Stomach (tissue), 9 donors: ENCODE results near the gene GLB1L3. TPM values are rescaled to one million over a fixed set of nuclear protein-coding genes. Genes with fewer than 3 reads are reported as not detected.

ENCODE experiments used
- DNase-seq, 2 donors: peaks; one replicate each; pipeline versions ENCODE4 v3.0.0 to v3.0.0-alpha.2; 2013 to 2019
- H3K27ac ChIP-seq, 5 donors: fragments of 200-600 bp in 4 of 5; sonication (generic) in 4 of 5; one replicate each; pipeline ENCODE4 v1.5.1; 2013 to 2019; ENCODE audit warnings: mild to moderate bottlenecking in 1 of 5, moderate library complexity in 1 of 5
- H3K27me3 ChIP-seq, 3 donors: fragments of 200-600 bp; sonication (generic); one replicate each; pipeline ENCODE4 v1.5.1; 2017 to 2019; ENCODE audit warnings: mixed run types in 1 of 3
- H3K36me3 ChIP-seq, 4 donors: fragments of 200-600 bp; sonication (generic); 1 replicate in 3 of 4; 2 replicates in 1 of 4; pipeline ENCODE4 v1.5.1; 2016 to 2019
- H3K4me1 ChIP-seq, 4 donors: fragments of 200-600 bp; sonication (generic); one replicate each; pipeline ENCODE4 v1.5.1; 2016 to 2019
- H3K4me3 ChIP-seq, 4 donors: fragments of 200-600 bp; sonication (generic) in 3 of 4; one replicate each; pipeline ENCODE4 v1.5.1; 2016 to 2019; ENCODE audit warnings: mild to moderate bottlenecking in 1 of 4
- H3K9me3 ChIP-seq, 4 donors: fragments of 200-600 bp; sonication (generic); one replicate each; pipeline ENCODE4 v1.5.1; 2016 to 2019
- CTCF ChIP-seq, 7 experiments: fragments of 450-650 bp in 4 of 7; fragments of 200-600 bp in 3 of 7; sonication (generic) in 3 of 7; IDR thresholded peaks; one replicate each; pipeline ENCODE4 v1.5.1; 2016 to 2019; ENCODE audit warnings: antibody characterized with exemption in 7 of 7, control low read depth in 2 of 7, mild to moderate bottlenecking in 1 of 7
- EP300 ChIP-seq: sonication (generic); formaldehyde crosslinking; IDR thresholded peaks from one replicate; pipeline ENCODE4 v1.6.1; 2017; ENCODE audit warnings: antibody characterized with exemption
- POLR2A ChIP-seq, 4 donors: fragments of 450-650 bp; IDR thresholded peaks; one replicate each; pipeline ENCODE4 v1.6.1; 2016; ENCODE audit warnings: antibody characterized with exemption in 4 of 4, control low read depth in 2 of 4, mild to moderate bottlenecking in 1 of 4, moderate library complexity in 1 of 4
- POLR2AphosphoS5 ChIP-seq, 3 donors: sonication (generic); formaldehyde crosslinking; IDR thresholded peaks; one replicate each; pipeline ENCODE4 v1.6.1; 2016; ENCODE audit warnings: antibody characterized with exemption in 3 of 3
- WGBS, 5 donors: extraction: QIAGEN DNeasy Blood & Tissue Kit in 3 of 5; methylation state at CpG; one replicate each; pipeline versions ENCODE4 v1.1.5 to v1.1.7; 2013 to 2018; 5-methylcytosine and 5-hydroxymethylcytosine counted together
- intact Hi-C: fragments of 100-400 bp; cut with DNase I; formaldehyde crosslinking; loops from one replicate; pipeline ENCODE4 v1.15.1; 2023; ENCODE audit warnings: low total_unique reads
- polyA plus RNA-seq, 3 donors: library from polyadenylated mRNA; stranded (reverse); fragments of 200-250 nt; gene quantifications; one replicate each; pipeline ENCODE4 v1.2.3, GENCODE V29; 2013
- total RNA-seq, 5 donors: library from RNA; depleted of rRNA; stranded (reverse); fragments of >200 nt; gene quantifications; one replicate each; pipeline versions ENCODE4 v1.1.0 to v1.2.3, GENCODE V29; 2014 to 2016
- donor health status: healthy with polysubstance abuse.
- donor health status: Bipolar disorder and iron deficiency.
- donor health status: healthy.

GLB1L3 gene
- total and polyA plus RNA-seq, 8 donors = 0.08 TPM; not detected in 7

DNA sequence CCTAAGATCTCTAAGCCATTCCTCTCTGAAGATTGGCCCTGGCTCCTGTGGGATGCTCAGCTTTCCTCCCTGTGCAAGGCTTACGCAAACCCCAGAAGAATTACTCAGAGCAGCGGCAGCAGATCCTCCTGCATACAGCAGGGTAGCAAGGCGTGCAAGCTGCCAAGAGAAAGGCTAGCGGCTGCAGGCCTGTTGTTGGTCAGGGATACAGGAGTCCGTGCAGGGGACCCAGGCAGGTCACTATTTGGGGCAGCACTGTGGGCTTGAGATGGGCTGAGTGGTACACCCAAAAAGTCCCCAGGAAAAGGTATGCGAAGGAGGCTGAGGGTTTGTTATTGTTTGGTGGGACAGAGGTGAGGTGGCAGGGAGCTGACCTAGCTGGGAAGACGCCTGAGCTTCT lies 57.1 kb downstream of the GLB1L3 start:
- TF ChIP-seq CTCF (IDR thresholded peaks at IDR 0.05) = no peak
- TF ChIP-seq POLR2AphosphoS5 (IDR thresholded peaks at IDR 0.05) = no peak
- no peak for TF ChIP-seq EP300
- TF ChIP-seq POLR2A (IDR thresholded peaks at IDR 0.05) = no peak
- intact Hi-C loops = no loop called here
- Histone ChIP-seq H3K4me3 (no peak overlapping the region), H3K27me3 (peaks cover 0 to 28% (median 5%) of the 10 kb centered on the region in 3 donors), H3K27ac (no peak overlapping the region), H3K36me3 (no peaks in the 10 kb centered on the region), H3K4me1 (peaks cover 14 to 27% (median 23%) of the 10 kb centered on the region in 4 donors), H3K9me3 (no peaks in the 10 kb centered on the region)
- 77 to 91% (median 83%) methylated on average over 7 of the region's 7 CpGs for WGBS, 5 donors
- no peak for DNase-seq

DNA sequence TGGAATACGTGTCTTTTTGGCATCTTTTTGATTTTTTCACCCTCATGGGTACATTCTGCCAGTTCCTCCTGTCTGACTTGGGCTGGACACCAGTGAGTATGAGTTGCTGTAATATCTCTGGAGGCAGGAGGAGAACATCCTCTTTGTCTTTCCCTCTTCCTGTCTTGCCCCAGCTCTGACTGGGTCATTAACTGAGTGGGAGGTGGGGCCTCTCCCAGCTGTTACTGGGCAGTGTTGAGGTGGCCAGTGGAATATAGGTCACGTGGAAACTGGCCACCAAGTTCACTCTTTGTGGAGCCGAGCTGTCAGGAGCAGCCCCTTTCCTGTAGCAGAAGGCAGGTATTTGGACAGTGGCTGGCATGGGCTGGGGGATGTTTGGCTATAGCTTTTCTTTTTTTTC lies 57.8 kb downstream of the GLB1L3 start:
- 77 to 88% (median 83%) methylated on average over 3 of the region's 3 CpGs for WGBS, 5 donors
- no peak for TF ChIP-seq POLR2AphosphoS5 (IDR thresholded peaks at IDR 0.05)
- TF ChIP-seq CTCF (IDR thresholded peaks at IDR 0.05) = no peak
- no peak for TF ChIP-seq EP300
- intact Hi-C loops = no loop called here
- H3K27ac ChIP-seq = no peak overlapping the region
- H3K9me3 ChIP-seq = no peaks in the 10 kb centered on the region
- DNase-seq = no peak
- H3K4me1 ChIP-seq = peaks cover 14 to 27% (median 23%) of the 10 kb centered on the region in 4 donors
- no peak overlapping the region for H3K4me3 ChIP-seq
- peaks cover 0 to 28% (median 5%) of the 10 kb centered on the region in 3 donors for H3K27me3 ChIP-seq
- no peaks in the 10 kb centered on the region for H3K36me3 ChIP-seq

DNA sequence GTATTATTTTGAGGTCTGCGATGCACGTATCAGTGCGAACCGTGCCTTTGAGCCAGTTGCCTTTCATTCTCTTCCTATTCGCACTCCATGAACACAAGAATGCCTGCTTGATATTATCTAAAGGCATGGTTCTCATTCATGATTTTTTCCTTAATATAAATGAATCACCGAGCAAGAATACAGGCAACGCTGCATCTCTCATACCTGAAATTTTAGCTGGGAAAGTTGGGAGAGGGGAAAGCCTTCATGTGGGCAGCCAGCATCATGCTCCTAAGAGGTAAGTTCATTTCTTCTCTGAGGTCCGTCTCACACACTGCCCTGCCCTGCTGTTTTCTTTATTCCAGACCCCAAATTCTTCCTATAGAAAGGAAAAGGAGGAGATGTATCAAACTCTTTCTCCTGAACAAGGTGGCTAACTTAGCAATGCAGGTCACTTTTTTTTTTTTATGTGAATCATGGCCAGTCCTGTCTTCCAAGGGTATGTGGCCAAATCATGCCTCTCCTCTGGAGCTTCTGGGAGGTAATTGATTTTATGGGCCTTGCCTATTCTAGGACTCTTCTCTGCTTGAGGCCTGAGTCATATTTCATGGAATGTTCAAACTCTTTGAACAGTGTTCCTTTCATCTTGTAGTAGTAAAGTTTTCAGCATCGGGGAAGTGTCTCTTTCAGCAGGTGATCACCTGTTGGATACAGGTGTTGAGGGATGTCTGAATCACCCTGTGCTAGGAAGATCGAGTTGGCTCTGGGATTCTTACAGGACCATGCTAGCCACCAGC lies 58.8 kb downstream of the GLB1L3 start:
- 90 to 94% (median 93%) methylated on average over 10 of the region's 10 CpGs for WGBS, 5 donors
- TF ChIP-seq CTCF (IDR thresholded peaks at IDR 0.05) = no peak
- TF ChIP-seq POLR2A (IDR thresholded peaks at IDR 0.05) = no peak
- TF ChIP-seq EP300 = no peak
- TF ChIP-seq POLR2AphosphoS5 (IDR thresholded peaks at IDR 0.05) = no peak

DNA sequence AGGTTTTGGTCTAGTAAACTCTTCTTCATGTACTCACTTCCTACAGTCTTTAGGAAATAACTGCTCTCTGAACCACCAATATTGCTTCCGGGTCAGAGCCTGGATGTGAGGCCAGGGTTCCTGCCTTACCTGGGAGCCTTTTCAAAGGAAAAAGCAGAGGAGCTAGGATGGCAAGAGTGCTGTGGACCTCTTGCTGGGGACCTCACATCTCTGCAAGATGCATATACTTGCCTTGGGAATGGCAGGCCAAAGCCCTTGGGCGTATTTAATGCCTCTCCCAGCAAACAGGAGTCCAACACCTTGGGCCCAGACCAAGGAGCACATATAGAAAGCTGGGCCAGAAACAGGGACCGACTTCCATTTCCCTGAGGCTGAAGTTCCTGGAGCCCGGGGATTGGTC lies 60.9 kb downstream of the GLB1L3 start:
- peaks cover 0 to 12% (median 4%) of the 10 kb centered on the region in 3 donors for H3K27me3 ChIP-seq
- no peak for DNase-seq

More for the DNA sequence above, 58.8 kb downstream of the GLB1L3 start:
- H3K4me1 ChIP-seq = peaks cover 14 to 27% (median 23%) of the 10 kb centered on the region in 4 donors
- no peak overlapping the region for H3K27ac ChIP-seq
- no peak for DNase-seq
- intact Hi-C loops = no loop called here
- H3K9me3 ChIP-seq = no peaks in the 10 kb centered on the region
- H3K36me3 ChIP-seq = no peaks in the 10 kb centered on the region
- peaks cover 0 to 28% (median 5%) of the 10 kb centered on the region in 3 donors for H3K27me3 ChIP-seq
- no peak overlapping the region for H3K4me3 ChIP-seq

More for the DNA sequence above, 60.9 kb downstream of the GLB1L3 start:
- intact Hi-C loops = no loop called here
- WGBS, 5 donors = 91 to 97% (median 94%) methylated on average over 4 of the region's 4 CpGs
- H3K36me3 ChIP-seq = no peaks in the 10 kb centered on the region
- no peaks in the 10 kb centered on the region for H3K9me3 ChIP-seq
- no peak overlapping the region for H3K4me3 ChIP-seq
- H3K27ac ChIP-seq = no peak overlapping the region
- H3K4me1 ChIP-seq = peaks cover 8 to 12% (median 10%) of the 10 kb centered on the region in 4 donors
- TF ChIP-seq POLR2AphosphoS5 (IDR thresholded peaks at IDR 0.05) = no peak
- TF ChIP-seq POLR2A (IDR thresholded peaks at IDR 0.05) = no peak
- no peak for TF ChIP-seq EP300
- no peak for TF ChIP-seq CTCF (IDR thresholded peaks at IDR 0.05)
